ENCODE data around the gene LMBR1L.

The LMBR1L gene

GRCh38 chr12:49086116-49086515 lies 24.5 kb downstream of the LMBR1L start:
- ChIA-PET POLR2A (interaction anchor here (1.2 to 3.7 kb wide), 3 partner anchors 16 to 45 kb away, joined by 4 to 25 read pairs (median 16); partner anchors contain the start of genes LMBR1L, RHEBL1 and TUBA1B), CTCF (interaction anchor here (3.3 kb wide), 1 partner anchor 20 kb away, joined by 57 read pairs; the partner anchor contains the start of gene RHEBL1)
- no peak for DNase-seq (ENCODE audit: extremely low spot score)
- TF ChIP-seq ZNF384 (IDR thresholded peaks at IDR 0.05) (no peak), SUZ12 (IDR thresholded peaks at IDR 0.05) (no peak), L3MBTL2 (conservative IDR thresholded peaks at IDR 0.05) (no peak), ELF4 (IDR thresholded peaks at IDR 0.05) (no peak), BHLHE40 (IDR thresholded peaks at IDR 0.05; ENCODE audit: borderline replicate concordance) (no peak), HDGF (IDR thresholded peaks at IDR 0.05; ENCODE audit: borderline replicate concordance) (no peak), SP1 (IDR thresholded peaks at IDR 0.05) (no peak), ARNT (IDR thresholded peaks at IDR 0.05) (no peak)

GRCh38 chr12:49084438-49084837 lies 26.2 kb downstream of the LMBR1L start:
- no peak for DNase-seq (ENCODE audit: extremely low spot score)
- ChIA-PET POLR2A (interaction anchor here (1.2 to 3.7 kb wide), 3 partner anchors 14 to 47 kb away, joined by 3 to 25 read pairs (median 4); partner anchors contain the start of genes RHEBL1 and TUBA1B), CTCF (interaction anchor here (0.6 to 1.0 kb wide), 5 partner anchors 9 to 204 kb away, joined by 3 to 5 read pairs (median 3); no protein-coding TSS in a partner anchor)
- TF ChIP-seq BHLHE40 (IDR thresholded peaks at IDR 0.05; ENCODE audit: borderline replicate concordance) (no peak), ZNF384 (IDR thresholded peaks at IDR 0.05) (no peak), SUZ12 (IDR thresholded peaks at IDR 0.05) (no peak), TARDBP (IDR thresholded peaks at IDR 0.05) (no peak), HDGF (IDR thresholded peaks at IDR 0.05; ENCODE audit: borderline replicate concordance) (no peak), PKNOX1 (IDR thresholded peaks at IDR 0.05) (no peak), FOXK2 (IDR thresholded peaks at IDR 0.05) (no peak), LEF1 (IDR thresholded peaks at IDR 0.05; ENCODE audit: borderline replicate concordance) (no peak), NFRKB (IDR thresholded peaks at IDR 0.05) (no peak), L3MBTL2 (conservative IDR thresholded peaks at IDR 0.05) (no peak), CTBP1 (IDR thresholded peaks at IDR 0.05; ENCODE audit: borderline replicate concordance) (no peak), FOXA1 (IDR thresholded peaks at IDR 0.05) (no peak), ELF4 (IDR thresholded peaks at IDR 0.05) (no peak), ARNT (IDR thresholded peaks at IDR 0.05) (no peak), SP1 (IDR thresholded peaks at IDR 0.05) (no peak)

GRCh38 chr12:49079793-49080192 lies 30.9 kb downstream of the LMBR1L start:
- POLR2A ChIA-PET, result interaction anchor here (0.6 to 2.3 kb wide), 3 partner anchors 10 to 51 kb away, joined by 3 to 9 read pairs (median 4); partner anchors contain the start of genes RHEBL1 and TUBA1B

GRCh38 chr12:49070971-49071370 lies 39.7 kb downstream of the LMBR1L start:
- TF ChIP-seq NFRKB (IDR thresholded peaks at IDR 0.05) (no peak), TARDBP (IDR thresholded peaks at IDR 0.05) (no peak), FOXK2 (IDR thresholded peaks at IDR 0.05) (no peak), ARNT (IDR thresholded peaks at IDR 0.05) (no peak), CTBP1 (IDR thresholded peaks at IDR 0.05; ENCODE audit: borderline replicate concordance) (no peak), L3MBTL2 (conservative IDR thresholded peaks at IDR 0.05) (no peak), HDGF (IDR thresholded peaks at IDR 0.05; ENCODE audit: borderline replicate concordance) (no peak), ELF4 (IDR thresholded peaks at IDR 0.05) (no peak), SUZ12 (IDR thresholded peaks at IDR 0.05) (no peak), BHLHE40 (IDR thresholded peaks at IDR 0.05; ENCODE audit: borderline replicate concordance) (no peak), PKNOX1 (IDR thresholded peaks at IDR 0.05) (no peak), LEF1 (IDR thresholded peaks at IDR 0.05; ENCODE audit: borderline replicate concordance) (no peak)
- no peak for DNase-seq (ENCODE audit: extremely low spot score)
- POLR2A ChIA-PET, result interaction anchor here (1.4 to 4.0 kb wide), 5 partner anchors 11 to 61 kb away, joined by 3 to 44 read pairs (median 7); partner anchors contain the start of genes KMT2D and TUBA1B
- CTCF ChIA-PET, result no interaction called here

More at GRCh38 chr12:49079793-49080192, 30.9 kb downstream of the LMBR1L start:
- no peak for TF ChIP-seq LEF1 (IDR thresholded peaks at IDR 0.05; ENCODE audit: borderline replicate concordance)
- TF ChIP-seq ZNF384 (IDR thresholded peaks at IDR 0.05), result no peak
- no peak for TF ChIP-seq TARDBP (IDR thresholded peaks at IDR 0.05)
- TF ChIP-seq NFRKB (IDR thresholded peaks at IDR 0.05), result no peak
- TF ChIP-seq SP1 (IDR thresholded peaks at IDR 0.05), result no peak
- no peak for TF ChIP-seq BHLHE40 (IDR thresholded peaks at IDR 0.05; ENCODE audit: borderline replicate concordance)
- TF ChIP-seq FOXK2 (IDR thresholded peaks at IDR 0.05), result no peak
- TF ChIP-seq CTBP1 (IDR thresholded peaks at IDR 0.05; ENCODE audit: borderline replicate concordance), result no peak
- no peak for TF ChIP-seq FOXM1 (IDR thresholded peaks at IDR 0.05; ENCODE audit: borderline replicate concordance)
- TF ChIP-seq PKNOX1 (IDR thresholded peaks at IDR 0.05), result no peak
- TF ChIP-seq ELF4 (IDR thresholded peaks at IDR 0.05), result no peak
- DNase-seq (ENCODE audit: extremely low spot score), result no peak
- CTCF ChIA-PET, result interaction anchor here (2.1 to 4.2 kb wide), 2 partner anchors 8 to 10 kb away, joined by 5 to 21 read pairs; partner anchors contain the start of gene RHEBL1

- POLR2A ChIA-PET, result interaction anchor here (0.7 to 4.0 kb wide), 15 partner anchors 10 to 163 kb away, joined by 3 to 44 read pairs (median 4); partner anchors contain the start of genes KMT2D, LMBR1L and TUBA1B
Measured at GRCh38 chr12:49069507-49070346, 40.9 kb downstream of the LMBR1L start, which contains the start of gene RHEBL1. Gene RHEBL1, minus strand, starts transcription at chr12:49069979. Its CDS starts 194 bp downstream, at chr12:49069785.

More at GRCh38 chr12:49069507-49070346, 40.9 kb downstream of the LMBR1L start, which contains the start of gene RHEBL1:
- peak; percentile 96 for DNase-seq (ENCODE audit: extremely low spot score)
- TF ChIP-seq BHLHE40 (IDR thresholded peaks at IDR 0.05; ENCODE audit: borderline replicate concordance) (no peak), CTBP1 (IDR thresholded peaks at IDR 0.05; ENCODE audit: borderline replicate concordance) (0 out of 2 replicates have a peak, but pooled peaks have one; percentile 48), L3MBTL2 (conservative IDR thresholded peaks at IDR 0.05) (peak; percentile 80)
- CTCF ChIA-PET, result interaction anchor here (0.8 to 8.0 kb wide), 5 partner anchors 11 to 41 kb away, joined by 3 to 57 read pairs (median 5); partner anchors contain the start of genes DHH and LMBR1L

Measured in HEK293T (cell line).